Measurements from ENCODE around the gene HOXD9.

The HOXD9 gene

DNA sequence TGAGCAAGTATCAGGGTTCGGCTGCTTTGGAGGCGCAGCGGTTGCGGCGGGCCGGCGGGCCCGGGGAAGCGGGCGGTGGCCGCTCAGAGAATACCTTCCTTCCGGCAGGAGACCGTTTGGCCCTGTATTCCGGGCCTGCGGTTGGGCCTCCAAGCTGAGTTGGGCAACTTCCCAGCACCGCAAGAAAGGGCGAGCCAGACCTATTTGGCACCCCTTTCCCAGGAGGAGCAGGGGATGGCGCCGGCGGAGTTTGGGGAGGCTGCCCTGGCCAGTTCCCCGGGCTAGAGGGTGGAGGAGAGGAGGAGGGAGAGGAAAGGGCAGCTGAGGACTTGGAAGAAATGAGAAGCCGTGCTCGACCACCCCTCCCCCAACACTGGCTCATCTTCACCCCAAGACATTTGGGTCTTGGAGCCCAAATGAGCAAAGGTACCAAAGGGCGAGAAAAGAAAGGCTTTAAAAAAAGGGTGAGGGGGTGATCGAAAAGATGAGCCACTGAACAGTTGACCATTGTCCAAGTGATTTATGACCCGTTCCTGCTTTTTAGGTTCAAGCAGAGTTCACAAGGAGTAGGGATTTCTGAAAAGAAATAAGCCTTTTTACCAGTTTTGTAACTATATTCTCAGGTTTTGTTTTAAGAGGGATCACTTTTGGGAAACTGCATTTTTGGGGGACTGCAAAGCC is 43.0 kb downstream of the HOXD9 start (continued):
- TF ChIP-seq, protein P1, sequence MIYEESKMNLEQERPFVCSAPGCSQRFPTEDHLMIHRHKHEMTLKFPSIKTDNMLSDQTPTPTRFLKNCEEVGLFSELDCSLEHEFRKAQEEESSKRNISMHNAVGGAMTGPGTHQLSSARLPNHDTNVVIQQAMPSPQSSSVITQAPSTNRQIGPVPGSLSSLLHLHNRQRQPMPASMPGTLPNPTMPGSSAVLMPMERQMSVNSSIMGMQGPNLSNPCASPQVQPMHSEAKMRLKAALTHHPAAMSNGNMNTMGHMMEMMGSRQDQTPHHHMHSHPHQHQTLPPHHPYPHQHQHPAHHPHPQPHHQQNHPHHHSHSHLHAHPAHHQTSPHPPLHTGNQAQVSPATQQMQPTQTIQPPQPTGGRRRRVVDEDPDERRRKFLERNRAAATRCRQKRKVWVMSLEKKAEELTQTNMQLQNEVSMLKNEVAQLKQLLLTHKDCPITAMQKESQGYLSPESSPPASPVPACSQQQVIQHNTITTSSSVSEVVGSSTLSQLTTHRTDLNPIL (CRISPR knock-in tag; IDR thresholded peaks at IDR 0.05; ENCODE audit: low read depth), result no peak
- TF ChIP-seq ESRRG (CRISPR knock-in tag; IDR thresholded peaks at IDR 0.05) (no peak), CSDC2 (CRISPR knock-in tag; IDR thresholded peaks at IDR 0.05) (no peak)

- no peak for TF ChIP-seq ZC3H10 (CRISPR knock-in tag; IDR thresholded peaks at IDR 0.05)
- no peak for TF ChIP-seq CSDC2 (CRISPR knock-in tag; IDR thresholded peaks at IDR 0.05)
- no peak for ATAC-seq
These were observed 43.8 kb downstream of the HOXD9 start for GRCh38 chr2:176166272-176166671.

GRCh38 chr2:176167398-176167797 is 44.9 kb downstream of the HOXD9 start:
- TF ChIP-seq, protein P1 (CRISPR knock-in tag; IDR thresholded peaks at IDR 0.05; ENCODE audit: low read depth), result no peak
- no peak for TF ChIP-seq ZFP30 (CRISPR knock-in tag; IDR thresholded peaks at IDR 0.05)
- no peak for TF ChIP-seq PPARA (CRISPR knock-in tag; IDR thresholded peaks at IDR 0.05; ENCODE audit: borderline replicate concordance)

DNA sequence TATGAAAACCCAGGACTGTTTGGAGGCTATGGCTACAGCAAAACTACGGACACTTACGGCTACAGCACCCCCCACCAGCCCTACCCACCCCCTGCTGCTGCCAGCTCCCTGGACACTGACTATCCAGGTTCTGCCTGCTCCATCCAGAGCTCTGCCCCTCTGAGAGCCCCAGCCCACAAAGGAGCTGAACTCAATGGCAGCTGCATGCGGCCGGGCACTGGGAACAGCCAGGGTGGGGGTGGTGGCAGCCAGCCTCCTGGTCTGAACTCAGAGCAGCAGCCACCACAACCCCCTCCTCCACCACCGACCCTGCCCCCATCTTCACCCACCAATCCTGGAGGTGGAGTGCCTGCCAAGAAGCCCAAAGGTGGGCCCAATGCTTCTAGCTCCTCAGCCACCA is 46.7 kb downstream of the HOXD9 start:
- TF ChIP-seq, protein P1 (CRISPR knock-in tag; IDR thresholded peaks at IDR 0.05; ENCODE audit: low read depth), result no peak
- TF ChIP-seq RARB (CRISPR knock-in tag; IDR thresholded peaks at IDR 0.05) (no peak), ZNF70 (CRISPR knock-in tag; IDR thresholded peaks at IDR 0.05) (no peak), GLIS3 (CRISPR knock-in tag; IDR thresholded peaks at IDR 0.05) (no peak)

More at GRCh38 chr2:176167398-176167797, 44.9 kb downstream of the HOXD9 start:
- no peak for ATAC-seq

GRCh38 chr2:176169711-176170110 is 47.2 kb downstream of the HOXD9 start:
- ATAC-seq, result no peak
- TF ChIP-seq TSHZ2 (CRISPR knock-in tag; IDR thresholded peaks at IDR 0.05) (no peak), GLIS3 (CRISPR knock-in tag; IDR thresholded peaks at IDR 0.05) (no peak), CSRNP3 (CRISPR knock-in tag; IDR thresholded peaks at IDR 0.05) (no peak), ZFP30 (CRISPR knock-in tag; IDR thresholded peaks at IDR 0.05) (no peak), ZNF70 (CRISPR knock-in tag; IDR thresholded peaks at IDR 0.05) (no peak), ESRRG (CRISPR knock-in tag; IDR thresholded peaks at IDR 0.05) (no peak), SNAI2 (CRISPR knock-in tag; IDR thresholded peaks at IDR 0.05) (no peak), TCF4 (CRISPR knock-in tag; IDR thresholded peaks at IDR 0.05; ENCODE audit: borderline replicate concordance) (no peak), PPARA (CRISPR knock-in tag; IDR thresholded peaks at IDR 0.05; ENCODE audit: borderline replicate concordance) (no peak), ZNF565 (CRISPR knock-in tag; conservative IDR thresholded peaks at IDR 0.05; ENCODE audit: low read depth) (no peak), PATZ1 (CRISPR knock-in tag; IDR thresholded peaks at IDR 0.05; ENCODE audit: borderline replicate concordance) (no peak), ZC3H10 (CRISPR knock-in tag; IDR thresholded peaks at IDR 0.05) (no peak), POU6F1 (CRISPR knock-in tag; IDR thresholded peaks at IDR 0.05; ENCODE audit: borderline replicate concordance, low read depth) (no peak), OSR1 (CRISPR knock-in tag; IDR thresholded peaks at IDR 0.05) (no peak)

More for the DNA sequence above, 46.7 kb downstream of the HOXD9 start:
- no peak for ATAC-seq
